Astrocyte (in vitro differentiated cells and primary cell): ENCODE data around the gene PCBP3.

Source experiments
- CTCF ChIP-seq: IDR thresholded peaks from 2 replicates; pipeline ENCODE4 v1.5.1; 2011; ENCODE audit warnings: low read depth, mild to moderate bottlenecking, inconsistent platforms, low read length, moderate library complexity; ENCODE audit not compliant: insufficient read depth
- EZH2 ChIP-seq: IDR thresholded peaks from 2 replicates; pipeline ENCODE4 v1.6.1; 2012; ENCODE audit warnings: mild to moderate bottlenecking, low read length, inconsistent platforms; ENCODE audit not compliant: insufficient read depth

GRCh38 chr21:45748593-45748992, 105.1 kb downstream of the PCBP3 start:
- no peak for TF ChIP-seq CTCF
- no peak for TF ChIP-seq EZH2
